Measurements from ENCODE around the gene SNAPC4.

The SNAPC4 gene

GRCh38 chr9:136361047-136361753 lies 38.8 kb downstream of the SNAPC4 start:
- TF ChIP-seq TAF1 (IDR thresholded peaks at IDR 0.05; ENCODE audit: borderline replicate concordance, insufficient read depth, low read length) (no peak), FOXP2 (optimal IDR thresholded peaks at IDR 0.05; ENCODE audit: borderline replicate concordance, extremely low read depth, extremely low read length, insufficient read depth) (no peak), REST (IDR thresholded peaks at IDR 0.05; ENCODE audit: insufficient read depth in 1 of 2, low read depth in 2 of 2, low read length in 2 of 2) (no peak), SIN3A (IDR thresholded peaks at IDR 0.05; ENCODE audit: borderline replicate concordance, insufficient read depth, low read length) (no peak), POLR2AphosphoS5 (IDR thresholded peaks at IDR 0.05; ENCODE audit: low read depth, low read length) (no peak)

- TF ChIP-seq TAF1 (IDR thresholded peaks at IDR 0.05; ENCODE audit: borderline replicate concordance, insufficient read depth, low read length), result no peak
- no peak; the same call in 1 of the 2 replicates for TF ChIP-seq POLR2AphosphoS5 (IDR thresholded peaks at IDR 0.05; ENCODE audit: low read depth, low read length)
- TF ChIP-seq REST (IDR thresholded peaks at IDR 0.05; ENCODE audit: insufficient read depth in 1 of 2, low read depth in 2 of 2, low read length in 2 of 2), result no peak
- no peak for TF ChIP-seq SIN3A (IDR thresholded peaks at IDR 0.05; ENCODE audit: borderline replicate concordance, insufficient read depth, low read length)
- TF ChIP-seq FOXP2 (optimal IDR thresholded peaks at IDR 0.05; ENCODE audit: borderline replicate concordance, extremely low read depth, extremely low read length, insufficient read depth), result no peak
Measured at GRCh38 chr9:136359774-136360718, 39.9 kb downstream of the SNAPC4 start.

GRCh38 chr9:136358888-136359287 lies 41.1 kb downstream of the SNAPC4 start:
- no peak for TF ChIP-seq FOXP2 (optimal IDR thresholded peaks at IDR 0.05; ENCODE audit: borderline replicate concordance, extremely low read depth, extremely low read length, insufficient read depth)
- no peak for TF ChIP-seq REST (IDR thresholded peaks at IDR 0.05; ENCODE audit: insufficient read depth in 1 of 2, low read depth in 2 of 2, low read length in 2 of 2)
- no peak for TF ChIP-seq TAF1 (IDR thresholded peaks at IDR 0.05; ENCODE audit: borderline replicate concordance, insufficient read depth, low read length)
- no peak for TF ChIP-seq SIN3A (IDR thresholded peaks at IDR 0.05; ENCODE audit: borderline replicate concordance, insufficient read depth, low read length)
- no peak for TF ChIP-seq POLR2AphosphoS5 (IDR thresholded peaks at IDR 0.05; ENCODE audit: low read depth, low read length)

GRCh38 chr9:136358016-136358415 lies 42.0 kb downstream of the SNAPC4 start:
- no peak for TF ChIP-seq POLR2AphosphoS5 (IDR thresholded peaks at IDR 0.05; ENCODE audit: low read depth, low read length)
- no peak for TF ChIP-seq REST (IDR thresholded peaks at IDR 0.05; ENCODE audit: insufficient read depth in 1 of 2, low read depth in 2 of 2, low read length in 2 of 2)
- no peak for TF ChIP-seq SIN3A (IDR thresholded peaks at IDR 0.05; ENCODE audit: borderline replicate concordance, insufficient read depth, low read length)
- no peak for TF ChIP-seq FOXP2 (optimal IDR thresholded peaks at IDR 0.05; ENCODE audit: borderline replicate concordance, extremely low read depth, extremely low read length, insufficient read depth)
- TF ChIP-seq TAF1 (IDR thresholded peaks at IDR 0.05; ENCODE audit: borderline replicate concordance, insufficient read depth, low read length), result no peak
